ENCODE results near the gene DOCK8.

Gene DOCK8

DNA sequence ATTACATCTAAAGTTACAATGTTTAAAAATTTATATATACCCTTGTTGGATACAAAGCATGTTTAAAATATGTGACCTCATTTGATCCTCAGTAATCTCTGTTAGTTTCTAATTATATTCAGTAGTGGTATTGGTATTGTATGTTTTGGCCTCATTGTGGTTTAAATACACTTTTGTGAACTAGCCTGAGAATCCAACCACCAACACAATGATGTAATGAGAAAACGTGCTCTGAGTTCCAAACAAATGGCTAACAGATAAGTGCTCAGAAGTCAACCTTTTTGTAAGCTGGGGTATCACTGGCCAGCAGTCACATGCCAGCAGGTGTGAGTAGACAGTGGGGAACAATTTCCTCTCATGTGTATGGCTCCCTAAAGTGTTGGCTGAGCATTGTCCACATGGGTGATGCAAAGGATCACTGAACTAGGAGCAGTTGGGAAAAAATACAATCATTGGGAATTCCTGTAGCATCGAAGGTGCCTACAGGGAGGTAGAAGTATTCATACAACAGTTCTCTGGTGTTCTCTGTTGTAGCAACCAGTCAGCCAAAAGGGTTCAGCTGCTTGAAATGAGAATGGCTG is 56.1 kb downstream of the DOCK8 start:
- no peak for DNase-seq

DNA sequence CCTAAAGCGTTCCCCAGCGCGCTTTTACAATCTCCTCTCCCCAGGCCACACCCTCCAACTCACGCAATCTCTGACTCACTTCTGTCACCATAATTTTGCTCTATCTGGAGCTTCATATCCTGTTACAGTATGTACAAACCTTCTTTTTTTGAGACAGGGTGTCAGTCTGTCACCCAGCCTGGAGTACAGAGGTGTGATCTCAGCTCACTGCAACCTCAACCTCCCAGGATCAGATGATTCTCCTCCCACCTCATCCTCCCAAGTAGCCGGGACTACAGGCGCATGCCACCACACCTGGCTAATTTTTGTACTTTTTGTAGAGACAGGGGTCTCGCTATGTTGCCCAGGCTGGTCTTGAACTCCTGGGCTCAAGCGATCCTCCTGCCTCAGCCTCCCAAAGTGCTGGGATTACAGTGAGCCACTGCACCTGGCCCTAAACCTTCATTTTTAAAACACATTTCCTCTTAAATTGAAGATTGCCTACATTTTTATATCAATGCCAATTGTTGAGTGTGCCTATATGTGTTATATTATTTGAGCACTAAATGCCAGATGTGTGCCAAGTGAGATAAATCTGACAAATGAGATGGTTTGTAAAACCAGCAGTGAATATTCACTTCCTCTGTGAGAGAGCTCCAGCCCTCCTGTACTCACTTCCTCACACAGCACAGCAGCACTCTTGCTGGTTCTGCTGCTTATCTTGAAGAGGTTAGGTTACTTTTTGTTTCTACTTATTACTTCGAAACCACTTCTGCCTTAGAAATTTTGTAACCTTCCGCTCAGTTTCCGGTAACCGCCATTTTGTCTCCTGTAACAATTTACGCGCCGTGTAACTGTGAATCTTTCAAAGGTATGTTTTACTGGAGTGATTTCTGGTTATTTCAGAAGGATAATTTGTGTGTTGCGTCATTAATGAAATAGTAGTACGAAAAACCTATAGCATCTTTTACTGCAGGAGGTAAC is 57.9 kb downstream of the DOCK8 start:
- DNase-seq, result peak; percentile 90

GRCh38 chr9:274406-274805 is 59.7 kb downstream of the DOCK8 start:
- no peak for DNase-seq

DNA sequence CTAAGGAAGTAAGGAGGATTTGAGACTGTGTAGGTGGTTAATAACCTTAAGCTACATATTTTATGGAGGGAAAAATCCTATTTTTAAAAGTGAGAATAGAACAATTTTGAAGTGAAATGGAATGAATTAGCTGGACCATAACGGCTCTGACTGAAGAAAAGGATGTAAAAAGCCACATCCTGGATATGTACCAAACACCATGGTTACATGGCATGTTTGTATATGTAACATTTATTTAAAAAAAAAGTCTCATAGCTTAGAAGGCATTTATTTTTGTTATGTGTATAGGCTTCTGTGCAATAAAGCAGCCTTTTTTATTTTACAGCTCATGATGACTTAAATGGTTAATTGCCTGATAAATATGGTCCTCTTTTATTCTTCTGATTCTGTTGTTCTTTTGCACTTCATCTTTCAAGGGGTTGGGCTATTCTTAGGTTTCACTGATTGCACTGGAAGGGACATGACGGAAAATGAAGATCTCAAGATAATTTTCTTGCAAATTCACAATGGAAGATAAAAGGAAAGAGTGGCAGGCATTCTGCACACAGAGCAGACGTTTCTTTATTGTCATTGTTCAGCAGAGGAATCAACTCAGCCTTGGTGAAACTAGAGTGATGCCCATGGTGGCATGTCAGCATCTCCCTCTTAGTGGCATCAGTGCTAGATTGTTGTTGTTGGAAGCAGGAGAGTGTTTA is 63.1 kb downstream of the DOCK8 start:
- no peak for DNase-seq

DNA sequence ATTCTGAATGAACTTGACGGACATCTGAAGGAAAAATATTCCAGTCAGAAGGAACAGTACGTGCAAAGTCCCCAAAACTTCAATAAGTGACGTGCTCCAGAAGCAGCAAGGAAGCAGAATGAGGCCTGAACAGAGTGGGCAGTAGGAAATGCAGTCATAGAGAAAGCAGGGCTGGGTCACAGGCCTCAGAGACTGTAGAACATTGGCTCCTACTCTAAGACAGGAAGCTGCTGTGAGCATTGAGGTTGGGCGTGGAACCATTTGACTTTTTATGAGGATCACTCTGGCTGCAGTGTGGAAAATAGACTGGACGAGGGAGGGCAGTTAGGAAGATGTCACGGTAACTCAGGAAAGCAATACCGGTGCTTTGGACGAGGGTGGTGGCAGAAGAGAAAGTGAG is 64.0 kb downstream of the DOCK8 start:
- DNase-seq, result peak; percentile 54

GRCh38 chr9:279674-280073 is 65.0 kb downstream of the DOCK8 start:
- no peak for DNase-seq

GRCh38 chr9:281741-282645 is 67.3 kb downstream of the DOCK8 start:
- DNase-seq, result peak; percentile 70

DNA sequence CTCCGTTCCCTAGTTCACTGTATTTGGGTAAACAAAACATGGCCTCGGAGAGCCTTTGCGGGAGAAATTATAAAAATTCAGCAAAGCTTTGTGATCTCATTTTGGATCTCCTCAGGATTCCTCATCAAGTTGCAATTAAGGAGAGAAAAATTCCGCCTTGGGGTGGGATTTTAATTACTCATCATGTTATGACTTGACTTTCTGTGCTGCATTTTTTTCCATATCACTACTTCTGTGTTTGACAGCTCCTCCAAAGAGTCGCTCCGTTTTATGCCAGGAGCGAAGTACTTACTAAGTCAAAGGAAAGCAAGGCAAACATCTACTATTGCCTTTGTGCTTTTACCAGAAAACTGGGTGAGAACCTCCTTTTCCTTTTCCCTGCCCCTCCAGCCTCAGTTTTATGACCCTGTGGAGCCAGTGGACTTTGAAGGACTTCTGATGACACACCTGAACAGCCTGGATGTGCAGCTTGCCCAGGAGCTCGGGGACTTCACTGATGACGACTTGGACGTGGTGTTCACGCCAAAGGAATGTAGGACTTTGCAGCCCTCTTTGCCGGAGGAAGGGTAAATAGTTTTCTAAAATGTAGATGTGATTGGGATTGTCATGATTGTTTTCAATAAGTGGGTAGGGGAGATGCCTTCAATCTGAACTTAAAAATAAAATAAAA is 71.5 kb downstream of the DOCK8 start:
- no peak for DNase-seq

DNA sequence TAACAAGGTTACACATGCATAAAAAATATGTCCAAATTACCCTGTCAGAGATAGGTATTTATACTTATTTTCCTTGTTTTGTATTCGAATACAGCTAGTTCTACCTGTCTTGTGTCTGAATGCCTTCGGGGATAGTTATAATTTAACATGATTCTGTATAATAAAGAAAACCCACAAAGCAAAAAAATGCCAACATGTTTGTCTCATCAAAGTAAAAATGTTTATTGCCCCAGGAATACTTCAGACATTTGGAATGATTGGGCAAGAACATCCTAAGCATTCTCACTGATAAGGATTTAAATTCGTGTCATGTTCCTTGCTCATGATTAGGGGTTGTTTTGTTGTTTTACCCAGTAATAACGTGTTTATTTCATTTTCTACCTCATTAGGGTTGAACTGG is 74.5 kb downstream of the DOCK8 start:
- DNase-seq, result no peak

- DNase-seq, result no peak
Measured at GRCh38 chr9:292915-293314, 78.2 kb downstream of the DOCK8 start.

DNA sequence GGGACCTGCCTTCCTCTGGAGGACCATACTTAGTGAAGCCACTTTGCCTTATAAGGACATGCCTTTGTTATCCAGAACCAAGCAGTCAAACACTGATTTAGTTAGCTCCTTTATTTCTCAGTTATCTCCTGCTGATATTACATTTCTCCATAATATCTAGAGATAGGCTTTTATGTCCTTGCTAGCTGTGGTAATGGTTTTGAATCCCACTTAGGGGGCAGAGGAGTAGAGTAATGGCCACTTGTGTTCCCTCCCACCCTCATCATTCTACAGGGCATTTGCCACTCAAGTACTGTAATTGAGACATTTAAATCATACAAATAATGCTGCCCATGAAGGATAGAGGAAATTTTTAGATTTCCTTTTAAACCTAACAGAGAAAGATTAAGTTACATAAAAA is 80.9 kb downstream of the DOCK8 start:
- DNase-seq, result no peak

DNA sequence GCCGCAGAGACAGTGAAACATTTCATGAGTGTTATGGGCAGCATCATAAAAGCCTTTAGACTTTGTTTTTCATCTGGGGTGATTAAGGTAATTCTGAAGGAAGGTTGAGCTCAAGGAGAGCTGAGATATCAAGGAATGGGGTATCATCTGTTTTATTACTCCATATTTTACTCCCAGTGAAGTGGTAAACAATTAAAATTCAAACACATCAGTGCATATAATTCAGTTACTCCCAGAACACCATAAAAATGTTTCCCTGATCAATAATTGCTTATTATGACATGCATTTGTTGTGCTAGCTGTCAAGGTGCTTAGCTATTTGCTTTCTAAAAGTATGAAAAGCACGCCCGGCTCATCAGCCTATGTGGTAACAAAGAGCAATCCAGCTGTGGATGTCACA is 81.7 kb downstream of the DOCK8 start:
- no peak for DNase-seq

- peak; percentile 91 for DNase-seq
Measured at GRCh38 chr9:297104-297972, 82.7 kb downstream of the DOCK8 start.

DNA sequence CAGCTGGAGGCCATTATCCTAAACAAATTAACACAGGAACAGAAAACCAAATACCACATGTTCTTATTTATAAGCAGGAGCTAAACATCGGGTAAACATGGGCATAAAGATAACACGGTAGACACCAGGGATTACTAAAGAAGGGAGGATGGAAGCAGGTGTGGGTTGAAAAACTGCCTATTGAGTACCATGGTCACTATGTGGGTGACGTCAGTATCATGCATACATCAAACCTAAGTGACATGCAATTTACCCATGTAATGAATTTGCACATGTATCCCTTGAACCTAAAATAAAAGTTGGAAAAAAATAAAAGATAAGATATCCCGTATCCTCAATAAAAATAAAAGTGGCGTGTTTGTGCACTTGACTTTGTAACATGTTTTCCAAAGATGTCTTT is 88.8 kb downstream of the DOCK8 start:
- no peak for DNase-seq

DNA sequence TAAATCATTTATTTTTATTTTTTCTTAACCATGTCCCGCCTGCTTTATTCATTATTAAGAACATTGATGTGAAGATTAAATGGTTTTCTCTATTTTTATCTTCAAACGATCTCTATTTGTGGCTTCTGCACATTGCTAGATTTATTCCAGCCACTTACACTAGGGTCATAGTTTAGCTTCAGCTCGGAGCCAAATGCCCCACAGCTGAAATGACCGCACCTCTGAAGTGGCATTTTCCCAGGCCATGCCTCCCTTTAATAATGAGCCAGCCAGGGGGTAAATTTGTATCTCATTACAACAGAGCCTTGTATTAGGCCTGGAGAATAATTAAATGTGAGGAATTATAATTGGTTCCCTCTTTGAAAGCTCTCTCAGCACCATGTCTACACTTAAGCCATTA is 89.4 kb downstream of the DOCK8 start:
- no peak for DNase-seq

DNA sequence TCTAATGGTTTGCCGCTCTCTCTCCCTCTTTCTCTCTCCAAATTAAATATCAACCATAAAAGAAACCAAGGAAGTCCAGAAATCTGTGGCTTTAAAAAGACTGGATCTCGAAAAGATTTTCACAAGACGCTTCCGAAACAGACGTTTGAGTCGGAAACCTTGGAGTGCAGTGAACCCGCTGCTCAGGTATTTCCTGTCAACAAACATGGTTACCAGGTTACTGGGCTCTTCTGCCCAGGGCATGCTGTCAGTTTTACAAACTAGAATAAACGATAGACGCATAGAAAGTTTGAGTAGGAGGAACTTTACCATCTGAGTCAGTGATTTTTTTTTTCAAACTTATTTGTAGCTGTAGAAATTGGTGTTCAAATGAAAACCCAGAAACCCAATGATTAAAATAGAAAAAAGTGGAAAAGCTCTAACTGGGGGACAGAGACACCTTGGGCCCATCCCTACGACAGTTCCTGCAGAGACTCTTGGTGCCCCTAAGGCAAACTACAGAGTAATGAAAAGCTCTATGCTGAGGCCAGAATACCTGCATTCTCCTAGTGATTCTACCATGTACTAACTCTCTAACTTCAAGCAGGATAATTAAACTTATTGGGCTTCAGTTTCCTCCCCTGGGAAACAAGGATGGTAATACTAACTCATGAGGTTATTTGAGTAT is 90.0 kb downstream of the DOCK8 start:
- DNase-seq, result no peak

DNA sequence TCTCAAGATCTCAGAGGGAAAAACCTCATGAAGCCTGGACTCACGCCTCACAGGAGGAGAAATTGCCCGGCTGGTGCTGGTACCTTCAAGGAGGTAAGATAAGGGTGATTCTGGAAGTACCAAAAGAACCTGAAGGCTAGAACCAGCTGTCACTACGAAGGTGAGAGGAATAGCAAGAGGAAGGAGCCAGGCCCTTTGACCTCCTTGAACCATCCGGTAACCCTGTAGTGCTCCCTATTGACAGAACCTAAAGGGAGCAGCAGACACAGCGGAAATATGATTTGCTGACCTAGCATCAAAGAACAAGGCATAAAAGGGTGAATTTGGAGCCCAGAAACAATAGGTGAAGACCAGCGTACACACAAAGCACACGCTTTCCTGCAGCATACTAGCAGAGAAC is 92.2 kb downstream of the DOCK8 start:
- DNase-seq, result peak; percentile 47

DNA sequence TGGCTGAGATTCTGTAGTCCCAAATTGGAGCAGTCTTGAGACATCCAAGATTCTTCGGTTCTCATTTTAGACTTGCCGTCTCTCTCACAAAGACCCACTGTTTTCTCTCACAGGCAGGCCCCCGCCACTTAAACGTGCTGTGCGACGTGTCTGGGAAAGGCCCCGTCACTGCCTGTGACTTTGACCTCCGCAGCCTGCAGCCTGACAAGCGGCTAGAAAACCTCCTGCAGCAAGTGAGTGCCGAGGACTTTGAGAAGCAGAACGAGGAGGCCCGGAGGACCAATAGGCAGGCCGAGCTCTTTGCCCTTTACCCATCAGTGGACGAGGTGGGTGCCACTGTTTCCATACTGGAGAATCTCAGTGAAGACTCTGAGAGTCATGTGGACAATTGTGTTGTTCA is 97.2 kb downstream of the DOCK8 start:
- DNase-seq, result no peak

GRCh38 chr9:312596-313320 is 98.1 kb downstream of the DOCK8 start:
- DNase-seq, result no peak
